Panc1 (cell line): ENCODE data around the gene CCN5. TPM values are rescaled to one million over a fixed set of nuclear protein-coding genes. Genes with fewer than 3 reads are reported as not detected.

Experiments used
- ATAC-seq: fragments of 200-7000 bp; cut with Tn5 transposase; 2 replicates; pipeline ENCODE4 v1.9.1; 2020; ENCODE audit warnings: mild to moderate bottlenecking, moderate library complexity
- BruUV-seq: library from RNA; stranded (reverse); fragments of 400-500 nt; replicated peaks from 2 replicates; lab custom pipeline; 2021; lab: Mats Ljungman, UMichigan
- CTCF ChIA-PET: fragments of 300-600 bp; sonication (Branson Sonifier 250); formaldehyde crosslinking; loops from one replicate; lab custom pipeline; 2022; ENCODE audit warnings: antibody characterized with exemption; lab: Charles Lee
- POLR2A ChIA-PET: fragments of 300-600 bp; sonication (Branson Sonifier 250); formaldehyde crosslinking; loops from one replicate; lab custom pipeline; 2022; ENCODE audit warnings: antibody characterized with exemption; lab: Charles Lee
- DNase-seq: peaks from one replicate; pipeline ENCODE4 v3.0.0-alpha.2; 2010; ENCODE audit warnings: low read depth, low spot score
- H3K27ac ChIP-seq: 2 replicates; pipeline ENCODE4 v1.5.1; 2011; ENCODE audit warnings: mild to moderate bottlenecking, low read length, inconsistent platforms
- H3K27me3 ChIP-seq: fragments of 200-500 bp; sonication (Bioruptor generic); 2 replicates; pipeline ENCODE4 v1.6.0; 2014; ENCODE audit warnings: low read length, inconsistent platforms; ENCODE audit not compliant: control insufficient read depth, insufficient read depth
- H3K36me3 ChIP-seq: fragments of 200-500 bp; sonication (Bioruptor generic); 2 replicates; pipeline ENCODE4 v1.5.1; 2014; ENCODE audit warnings: inconsistent platforms, mild to moderate bottlenecking, low read length, moderate library complexity; ENCODE audit not compliant: control insufficient read depth, insufficient read depth
- H3K4me1 ChIP-seq: 2 replicates; pipeline ENCODE4 v1.5.1; 2011; ENCODE audit warnings: inconsistent platforms, mild to moderate bottlenecking, low read length, moderate library complexity; ENCODE audit not compliant: control insufficient read depth, insufficient read depth
- H3K4me3 ChIP-seq, 2 experiments: 2 replicates each; pipeline ENCODE4 v1.5.1; 2011 to 2012; ENCODE audit warnings: low read depth in 2 of 2, low read length in 2 of 2, mild to moderate bottlenecking in 2 of 2, inconsistent platforms in 1 of 2, moderate library complexity in 1 of 2
- H3K9me3 ChIP-seq: fragments of 200-500 bp; sonication (Bioruptor generic); 2 replicates; pipeline ENCODE4 v1.5.1; 2014; ENCODE audit warnings: low read depth, mild to moderate bottlenecking, inconsistent platforms, low read length, moderate library complexity; ENCODE audit not compliant: control insufficient read depth, insufficient read depth
- CTCF ChIP-seq: fragments of 450-650 bp; IDR thresholded peaks from 2 replicates; pipeline ENCODE4 v1.5.1; 2017; ENCODE audit warnings: mild to moderate bottlenecking
- POLR2AphosphoS5 ChIP-seq: IDR thresholded peaks from 2 replicates; pipeline ENCODE4 v1.6.1; 2012; ENCODE audit warnings: mild to moderate bottlenecking, low read depth, low read length, moderate library complexity
- REST ChIP-seq, 2 experiments: IDR thresholded peaks; 2 replicates each; pipeline ENCODE4 v1.6.1; 2011 to 2012; ENCODE audit warnings: low read depth in 2 of 2, control low read depth in 1 of 2, low read length in 1 of 2, mild to moderate bottlenecking in 1 of 2, moderate library complexity in 1 of 2; ENCODE audit not compliant: insufficient read depth in 1 of 2
- SIN3A ChIP-seq: IDR thresholded peaks from 2 replicates; pipeline ENCODE4 v1.6.1; 2012; ENCODE audit warnings: low read depth, mild to moderate bottlenecking, low read length, moderate library complexity, borderline replicate concordance; ENCODE audit not compliant: insufficient read depth
- TCF7L2 ChIP-seq: IDR thresholded peaks from 2 replicates; pipeline ENCODE4 v1.6.1; 2011; ENCODE audit warnings: mild to moderate bottlenecking, low read depth, low read length, inconsistent platforms
- in situ Hi-C: cut with HindIII; loops from 2 replicates; pipeline ENCODE4 v1.10.0; 2016; ENCODE audit warnings: low sequenced_read_pairs, low pct_unique_long_range_greater_than_20kb
- intact Hi-C: fragments of 100-400 bp; cut with micrococcal nuclease; formaldehyde crosslinking; loops from one replicate; pipeline ENCODE4 v1.10.0; 2022; ENCODE audit not compliant: unreplicated experiment
- total RNA-seq: library from RNA; stranded (reverse); gene quantifications from one replicate; pipeline ENCODE4 v1.2.1, GENCODE V29; 2021; ENCODE audit not compliant: unreplicated experiment

CCN5 gene
- total RNA-seq, 1 experiment from 2014 or later = 15.2 TPM

DNA sequence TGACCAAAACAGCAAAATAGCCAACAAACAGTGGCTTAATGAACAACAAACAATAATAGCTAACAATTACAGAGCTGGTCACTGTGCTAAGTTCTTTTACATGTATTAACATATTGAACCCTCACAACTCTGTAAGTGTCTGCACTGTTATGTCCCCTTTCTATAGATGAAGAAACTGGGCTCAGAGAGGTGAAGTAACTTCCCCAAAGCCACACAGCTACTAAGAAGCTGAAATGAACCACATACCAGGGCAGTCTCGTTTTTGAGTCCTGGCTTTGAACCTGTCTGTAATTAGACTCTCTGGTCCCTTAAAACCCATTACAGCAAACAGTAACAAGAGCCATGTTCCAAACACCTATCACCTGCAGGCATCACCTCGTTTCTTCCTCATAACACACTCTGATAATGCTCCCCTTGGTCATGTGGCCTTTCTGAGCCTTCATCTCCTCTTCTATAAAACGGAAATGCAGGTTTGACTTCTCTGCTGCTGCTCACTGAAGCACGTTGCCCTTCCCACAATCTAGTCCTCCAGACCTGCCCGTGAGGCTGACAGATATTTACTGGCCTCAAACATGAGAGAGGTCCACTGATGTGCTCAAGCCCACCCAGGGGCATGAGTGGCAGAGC is 53.8 kb downstream of the CCN5 start:
- CTCF ChIA-PET = interaction anchor here (0.7 kb wide), 1 partner anchor 14 kb away, joined by 4 read pairs; no protein-coding TSS in a partner anchor
- Histone ChIP-seq H3K4me3 (no peak overlapping the region), H3K4me1 (no peaks in the 10 kb centered on the region), H3K27me3 (no peaks in the 10 kb centered on the region), H3K9me3 (no peaks in the 10 kb centered on the region), H3K36me3 (no peaks in the 10 kb centered on the region), H3K27ac (no peak overlapping the region)
- POLR2A ChIA-PET = no interaction called here
- no peak for ATAC-seq
- DNase-seq = no peak
- intact Hi-C loops (no loop called here), in situ Hi-C loops (no loop called here)
- TF ChIP-seq SIN3A = no peak
- no peak for TF ChIP-seq TCF7L2
- no peak for TF ChIP-seq REST (IDR thresholded peaks at IDR 0.05; ENCODE audit: insufficient read depth in 1 of 2, low read depth in 2 of 2, low read length in 1 of 2)
- TF ChIP-seq CTCF = no peak
- no peak for TF ChIP-seq POLR2AphosphoS5
- no TSS peak for BruUV-seq

DNA sequence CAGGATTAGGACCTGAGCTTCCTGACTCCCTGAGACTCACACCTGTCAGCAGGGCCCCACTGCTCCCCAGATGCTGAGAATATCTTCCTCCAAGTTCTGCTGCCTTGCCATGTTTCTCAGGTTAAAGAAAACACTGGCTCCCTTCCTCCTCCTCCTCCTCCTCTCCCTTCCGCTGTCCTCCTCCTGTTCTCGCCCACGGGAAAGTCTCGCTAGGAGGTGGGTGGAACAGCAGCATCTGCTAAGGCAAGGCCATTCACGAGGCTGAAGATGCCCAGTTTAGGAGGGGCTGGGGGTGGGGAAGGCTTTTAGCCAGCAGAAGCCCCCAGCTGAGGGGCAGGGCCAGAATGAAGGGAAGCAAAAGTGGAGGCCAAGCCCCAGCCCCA is 54.3 kb downstream of the CCN5 start:
- ChIA-PET POLR2A (no interaction called here), CTCF (no interaction called here)
- H3K27ac ChIP-seq = no peak overlapping the region
- ATAC-seq (no peak), DNase-seq (no peak)
- H3K4me1 ChIP-seq = no peaks in the 10 kb centered on the region
- no peak for TF ChIP-seq POLR2AphosphoS5
- TF ChIP-seq CTCF = no peak
- TF ChIP-seq TCF7L2 = no peak
- H3K36me3 ChIP-seq = no peaks in the 10 kb centered on the region
- H3K4me3 ChIP-seq = no peak overlapping the region
- in situ Hi-C loops = no loop called here
- H3K9me3 ChIP-seq = no peaks in the 10 kb centered on the region
- H3K27me3 ChIP-seq = no peaks in the 10 kb centered on the region
- intact Hi-C loops = no loop called here
- no TSS peak for BruUV-seq
